NCI-H2227 (cell line): ENCODE results near the gene KLHL29.

Experiments used
- DNase-seq: peaks from one replicate; lab custom pipeline; 2025; ENCODE audit not compliant: unreplicated experiment; lab: John Stamatoyannopoulos, UW

KLHL29 gene

GRCh38 chr2:23563673-23564614 lies 179.0 kb downstream of the KLHL29 start:
- DNase-seq = peak; percentile 33

DNA sequence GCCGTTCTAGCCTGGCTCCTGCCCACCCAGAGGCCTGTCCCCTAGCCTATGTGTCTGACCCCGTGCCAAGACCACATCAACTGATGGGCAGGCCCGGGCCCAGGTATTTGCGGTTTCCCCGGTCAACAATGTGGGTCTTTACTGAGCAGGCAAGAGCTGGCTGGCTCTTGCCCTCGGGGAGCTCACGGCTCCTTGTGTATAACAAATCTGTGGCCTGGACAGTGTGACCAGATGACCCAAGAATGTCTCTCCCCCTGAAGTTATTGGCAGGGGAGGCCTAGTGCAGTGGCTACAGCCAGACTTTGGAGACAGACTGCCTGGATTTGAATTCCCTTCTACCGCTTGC lies 179.6 kb downstream of the KLHL29 start:
- no peak for DNase-seq

DNA sequence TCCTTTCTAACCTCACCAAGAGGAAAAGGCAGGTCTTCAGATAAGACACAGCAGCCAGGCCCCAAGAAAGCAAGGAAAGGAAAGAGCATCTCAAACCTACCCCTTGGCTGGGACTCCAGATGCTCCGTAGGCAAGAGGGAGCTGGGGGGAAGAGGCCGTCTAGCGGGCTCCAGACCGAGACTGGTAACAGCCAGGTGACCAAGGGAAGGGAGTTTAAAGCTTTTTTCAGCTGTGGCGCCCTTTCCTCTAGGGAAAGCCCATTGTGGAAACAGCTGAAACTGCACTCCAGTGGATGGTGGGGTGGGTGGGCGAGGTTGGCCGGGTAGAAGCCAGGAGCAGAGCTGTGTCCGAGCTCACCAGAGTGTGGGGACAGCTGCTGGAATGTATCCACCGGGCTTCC lies 180.4 kb downstream of the KLHL29 start:
- no peak for DNase-seq

GRCh38 chr2:23565814-23566213 lies 180.8 kb downstream of the KLHL29 start:
- no peak for DNase-seq

DNA sequence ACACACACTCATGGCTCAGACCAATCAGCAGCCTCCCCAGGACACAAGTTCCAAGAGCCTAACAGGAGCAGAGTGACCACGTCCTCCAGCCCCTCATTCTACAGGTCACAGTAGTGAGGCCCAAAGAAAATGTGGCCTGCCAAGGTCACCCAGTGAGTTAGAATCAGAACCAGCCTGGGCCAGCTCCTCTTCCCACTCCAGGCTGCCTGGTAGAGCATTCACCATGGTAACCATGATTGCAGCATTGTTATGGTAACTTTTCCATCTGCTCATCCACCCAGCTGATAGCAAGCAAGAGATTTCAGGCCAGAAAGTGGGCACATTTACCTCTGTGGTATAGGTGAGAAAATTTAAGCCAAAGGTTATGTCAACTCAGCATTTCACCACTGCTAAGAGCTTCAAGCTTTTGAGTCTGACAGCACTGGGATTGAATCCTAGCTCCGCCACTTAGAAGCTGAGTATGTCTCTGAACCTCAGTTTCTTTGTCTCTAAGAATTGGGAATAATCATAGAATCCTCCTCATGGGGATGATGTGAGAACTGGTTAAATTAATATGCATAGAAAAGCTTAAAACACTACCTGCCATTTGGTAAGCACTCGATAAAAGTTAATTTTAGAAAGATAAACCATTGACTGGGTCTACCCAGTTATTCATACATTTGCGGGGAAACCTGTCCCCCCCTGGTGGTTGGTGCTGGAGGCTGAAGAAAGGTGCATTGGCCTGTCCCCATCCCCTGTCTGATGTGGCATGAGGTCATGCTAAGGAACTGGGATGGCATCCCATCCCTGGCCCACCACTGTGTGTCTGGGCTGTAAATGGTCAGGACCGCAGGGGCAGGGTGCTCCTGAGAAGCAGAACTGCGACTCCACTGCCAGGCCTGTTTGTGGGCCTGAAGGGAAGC lies 181.5 kb downstream of the KLHL29 start:
- no peak for DNase-seq

- DNase-seq = no peak
Measured at GRCh38 chr2:23567161-23567756, 182.3 kb downstream of the KLHL29 start.

- DNase-seq = no peak
Measured at GRCh38 chr2:23568211-23568610, 183.2 kb downstream of the KLHL29 start.

DNA sequence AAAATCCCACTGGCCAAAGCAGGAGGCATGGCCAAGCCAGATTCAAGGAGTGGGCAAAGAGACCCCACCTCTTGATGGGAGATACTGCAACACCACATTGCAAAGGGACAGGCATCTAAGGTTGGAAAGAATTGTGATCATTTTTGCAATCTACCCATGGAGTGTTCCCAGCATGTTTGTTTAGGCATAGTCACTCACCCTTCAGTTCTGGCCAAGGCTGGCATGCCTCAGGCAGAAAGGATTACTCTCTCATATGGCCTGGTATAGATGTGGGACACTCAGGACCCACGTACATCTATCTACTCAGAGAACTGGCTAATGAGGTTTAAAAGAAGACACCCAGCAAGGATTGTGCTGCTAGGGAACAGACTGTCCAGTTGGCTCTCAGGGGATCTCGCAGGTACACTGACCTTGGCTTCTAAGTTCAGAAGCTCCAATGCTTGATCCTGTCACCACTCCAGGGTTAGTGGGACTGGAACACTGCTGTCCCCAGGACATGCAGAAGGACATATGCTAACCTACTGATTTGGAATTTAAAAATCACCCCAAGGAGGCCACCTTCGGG lies 183.7 kb downstream of the KLHL29 start:
- DNase-seq = no peak

- DNase-seq = no peak
Measured at GRCh38 chr2:23569761-23570365, 184.9 kb downstream of the KLHL29 start.

DNA sequence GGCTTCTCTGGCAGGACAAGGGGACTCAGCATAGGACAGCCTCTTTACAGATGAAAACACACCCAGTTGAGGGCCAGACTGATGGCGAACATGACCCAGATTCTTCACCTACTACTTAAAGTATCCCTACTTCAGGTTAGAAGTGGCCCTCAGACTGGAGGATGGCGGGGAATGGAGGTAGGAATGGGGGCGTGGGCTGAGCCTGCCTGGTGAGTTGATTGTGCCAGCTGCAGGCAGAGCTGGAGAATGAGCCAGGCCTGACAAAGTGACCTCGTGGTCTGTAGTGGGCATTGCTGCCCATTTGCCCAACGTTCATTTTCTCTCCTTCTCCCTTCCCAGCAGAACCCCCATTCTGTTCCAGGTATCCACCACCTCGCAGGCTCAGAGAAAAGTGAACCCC lies 186.1 kb downstream of the KLHL29 start:
- DNase-seq = no peak

DNA sequence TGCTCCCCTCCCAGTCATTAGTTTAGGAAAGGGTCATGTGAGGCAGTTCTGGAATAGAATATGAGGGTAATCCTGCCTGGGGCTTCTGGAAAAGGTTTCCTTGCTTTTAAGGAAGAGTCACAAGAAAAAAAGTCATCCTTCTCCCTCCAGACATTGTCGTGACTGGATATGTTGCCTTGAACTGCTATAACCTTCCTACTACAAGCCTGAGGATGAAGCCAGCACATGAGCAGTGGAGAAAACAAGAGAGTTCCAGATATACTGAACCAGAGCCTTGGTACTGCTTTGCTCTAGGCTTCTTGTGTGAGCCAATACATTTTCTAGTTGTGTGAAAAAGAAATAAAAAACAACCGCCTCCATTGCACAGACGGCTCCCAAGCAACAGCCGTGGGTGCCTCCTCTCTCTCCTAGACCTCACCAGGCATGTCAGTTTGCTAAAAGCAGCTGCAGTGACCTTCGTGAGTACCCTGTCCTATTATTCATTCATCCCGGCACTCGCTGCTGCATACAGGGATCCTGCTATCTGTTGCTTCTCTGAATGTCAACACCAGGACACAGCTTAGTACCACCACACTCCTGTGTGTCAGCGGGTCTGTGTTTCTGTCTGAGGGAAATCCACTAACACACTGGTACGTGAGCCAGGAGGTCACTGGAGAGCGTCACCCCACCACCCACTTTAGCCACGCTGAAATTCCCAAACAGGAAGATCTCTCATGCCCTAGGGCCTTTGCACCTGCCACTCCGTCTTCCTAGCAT lies 186.7 kb downstream of the KLHL29 start:
- DNase-seq = no peak

DNA sequence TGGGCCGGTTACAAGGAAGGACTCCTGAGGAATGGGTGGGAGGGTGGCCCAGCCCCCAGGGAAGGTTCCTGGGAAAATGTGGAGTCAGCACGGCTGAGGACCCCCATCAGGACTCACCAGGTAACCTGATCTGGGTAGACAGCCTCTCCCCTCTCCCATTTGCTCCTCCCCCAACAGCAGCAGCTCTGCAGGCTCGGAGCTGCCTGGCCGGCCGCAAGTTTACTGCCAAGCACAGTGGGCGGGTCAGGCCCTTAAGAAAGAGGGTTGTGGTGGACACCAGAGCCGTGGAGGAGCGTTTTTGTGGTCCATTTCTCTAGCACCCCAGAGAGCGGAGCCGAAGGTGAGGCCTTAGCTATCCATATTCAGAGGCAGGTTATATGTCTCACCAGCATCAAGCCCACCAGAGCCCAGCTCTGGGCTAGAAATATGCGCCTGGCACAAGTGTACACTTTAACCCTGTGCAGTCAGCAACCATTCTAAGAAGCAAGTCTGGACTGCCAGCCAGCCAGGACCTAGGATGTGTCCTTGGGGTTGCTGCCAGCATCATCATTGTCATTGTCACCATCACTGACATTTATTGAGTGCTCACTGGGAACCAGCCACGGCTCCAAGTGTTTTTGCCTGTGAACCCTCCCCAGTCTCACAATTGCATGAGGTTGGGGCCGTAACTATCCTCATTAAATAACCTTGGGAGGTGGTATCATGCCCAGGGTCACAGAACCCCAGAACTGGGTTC lies 190.1 kb downstream of the KLHL29 start:
- DNase-seq = no peak

GRCh38 chr2:23578964-23579671 lies 194.1 kb downstream of the KLHL29 start:
- DNase-seq = no peak

GRCh38 chr2:23579674-23580073 lies 194.7 kb downstream of the KLHL29 start:
- DNase-seq = no peak

DNA sequence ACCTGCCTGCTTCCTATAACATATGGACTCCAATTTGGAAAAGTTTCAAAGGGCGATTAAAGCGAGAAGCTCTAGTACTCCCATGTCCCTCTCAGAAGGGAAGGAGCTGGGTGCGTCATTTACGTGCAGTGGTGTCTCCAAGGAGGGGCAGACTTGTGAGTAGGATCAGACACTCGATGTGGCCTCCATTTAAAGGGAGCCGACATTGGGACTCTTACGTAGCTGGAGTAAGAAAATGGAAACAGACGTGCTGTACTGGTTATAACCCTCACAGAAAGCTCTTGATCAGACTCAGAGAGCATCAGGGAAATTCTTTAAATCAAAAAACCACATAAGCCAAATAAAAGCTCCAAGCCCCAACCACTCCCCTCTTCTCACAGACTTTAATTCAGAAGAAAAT lies 198.5 kb downstream of the KLHL29 start:
- no peak for DNase-seq

- no peak for DNase-seq
Measured at GRCh38 chr2:23584054-23584745, 199.2 kb downstream of the KLHL29 start.

GRCh38 chr2:23585273-23586170 lies 200.5 kb downstream of the KLHL29 start:
- DNase-seq = no peak
